ENCODE measurements around the gene PALM3.
"Not testable (repeated sequence)": the region's sequence is repeated elsewhere in the genome, so short reads cannot be mapped to it uniquely, and the experiment has no call there.

The PALM3 gene

GRCh38 chr19:14047866-14048265 lies 14.0 kb downstream of the PALM3 start:
- not testable (repeated sequence) for H3K4me3 ChIP-seq (ENCODE audit: low read length); H3K4me1 ChIP-seq (ENCODE audit: control insufficient read depth, insufficient read depth, low read length); DNase-seq (ENCODE audit: low read depth); H3K9ac ChIP-seq (ENCODE audit: low read length); H3K27me3 ChIP-seq (replicated peaks; ENCODE audit: control insufficient read depth, insufficient read depth, low read length); H3K9me3 ChIP-seq (ENCODE audit: control insufficient read depth, low read length); H3K36me3 ChIP-seq (ENCODE audit: control insufficient read depth, insufficient read depth, low read length, severe bottlenecking)

- not testable (repeated sequence) for H3K4me3 ChIP-seq (ENCODE audit: low read length); H3K4me1 ChIP-seq (ENCODE audit: control insufficient read depth, insufficient read depth, low read length); H3K36me3 ChIP-seq (ENCODE audit: control insufficient read depth, insufficient read depth, low read length, severe bottlenecking); H3K27me3 ChIP-seq (replicated peaks; ENCODE audit: control insufficient read depth, insufficient read depth, low read length); H3K9me3 ChIP-seq (ENCODE audit: control insufficient read depth, low read length); H3K9ac ChIP-seq (ENCODE audit: low read length)
- DNase-seq (ENCODE audit: low read depth), result peak; percentile 88
Measured at GRCh38 chr19:14042659-14043608, 18.9 kb downstream of the PALM3 start.

DNA sequence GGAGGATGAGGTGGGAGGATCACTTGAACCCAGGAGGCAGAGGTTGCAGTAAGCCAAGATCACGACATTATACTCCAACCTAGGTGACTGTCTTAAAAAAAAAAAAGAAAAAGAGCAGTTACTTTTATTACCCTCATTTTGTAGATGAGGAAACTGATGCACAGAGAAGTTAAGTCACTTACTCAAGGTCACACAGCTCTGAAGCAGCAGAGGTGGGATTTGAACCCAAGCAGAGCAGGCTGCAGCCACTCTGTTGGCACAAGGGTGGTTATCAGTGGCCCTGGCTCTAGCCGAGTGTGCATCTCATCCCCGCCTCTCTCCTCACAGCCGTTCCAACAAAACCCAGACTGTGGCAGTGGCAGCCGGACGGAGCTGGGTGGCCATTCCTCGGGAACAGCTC lies 22.7 kb downstream of the PALM3 start:
- no peaks in the 10 kb centered on the region for H3K27me3 ChIP-seq (replicated peaks; ENCODE audit: control insufficient read depth, insufficient read depth, low read length)
- no peak overlapping the region for H3K4me3 ChIP-seq (ENCODE audit: low read length)
- no peaks in the 10 kb centered on the region for H3K4me1 ChIP-seq (ENCODE audit: control insufficient read depth, insufficient read depth, low read length)
- DNase-seq (ENCODE audit: low read depth), result no peak
- H3K9ac ChIP-seq (ENCODE audit: low read length), result no peak overlapping the region
- no peaks in the 10 kb centered on the region for H3K9me3 ChIP-seq (ENCODE audit: control insufficient read depth, low read length)
- H3K36me3 ChIP-seq (ENCODE audit: control insufficient read depth, insufficient read depth, low read length, severe bottlenecking), result no peaks in the 10 kb centered on the region

DNA sequence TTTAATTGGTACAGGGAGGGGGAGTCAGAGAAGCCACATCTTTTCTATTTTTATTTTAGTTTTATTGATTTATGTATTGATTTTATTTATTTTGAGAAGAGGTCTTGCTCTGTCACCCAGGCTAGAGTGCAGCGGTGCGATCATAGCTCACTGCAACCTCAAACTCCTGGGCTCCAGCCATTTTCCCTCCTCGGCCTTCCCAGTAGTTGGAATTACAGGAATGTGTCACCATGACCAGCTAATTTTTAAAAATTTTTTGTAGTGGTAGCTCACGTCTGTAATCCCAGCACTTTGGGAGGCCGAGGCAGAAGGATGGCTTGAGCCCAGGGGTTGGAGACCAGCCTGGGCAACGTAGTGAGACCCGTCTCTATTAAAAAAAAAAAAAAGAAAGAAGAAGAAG lies 26.2 kb downstream of the PALM3 start:
- DNase-seq (ENCODE audit: low read depth), result no peak
- Histone ChIP-seq H3K9ac (ENCODE audit: low read length) (no peak overlapping the region), H3K4me3 (ENCODE audit: low read length) (no peak overlapping the region), H3K27me3 (replicated peaks; ENCODE audit: control insufficient read depth, insufficient read depth, low read length) (peaks cover 10% of the 10 kb centered on the region), H3K9me3 (ENCODE audit: control insufficient read depth, low read length) (no peaks in the 10 kb centered on the region), H3K4me1 (ENCODE audit: control insufficient read depth, insufficient read depth, low read length) (peaks cover 7% of the 10 kb centered on the region), H3K36me3 (ENCODE audit: control insufficient read depth, insufficient read depth, low read length, severe bottlenecking) (no peaks in the 10 kb centered on the region)

DNA sequence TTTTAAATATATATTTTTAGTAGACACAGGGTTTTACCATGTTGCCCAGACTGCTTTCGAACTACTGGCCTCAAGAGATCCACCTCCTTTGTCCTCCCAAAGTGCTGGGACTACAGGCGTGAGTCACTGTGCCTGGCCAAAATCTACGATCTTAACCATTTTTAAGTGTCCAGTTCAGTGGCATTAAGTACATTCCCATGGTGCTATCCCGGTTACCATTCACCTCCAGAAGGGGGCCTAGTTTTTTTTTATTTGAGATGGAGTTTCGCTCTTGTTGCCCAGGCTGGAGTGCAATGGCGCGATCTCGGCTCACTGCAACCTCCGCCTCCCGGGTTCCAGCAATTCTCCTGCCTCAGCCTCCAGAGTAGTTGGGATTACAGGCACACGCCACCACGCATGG lies 26.7 kb downstream of the PALM3 start:
- not testable (repeated sequence) for H3K4me1 ChIP-seq (ENCODE audit: control insufficient read depth, insufficient read depth, low read length); H3K9ac ChIP-seq (ENCODE audit: low read length); H3K4me3 ChIP-seq (ENCODE audit: low read length); H3K9me3 ChIP-seq (ENCODE audit: control insufficient read depth, low read length); DNase-seq (ENCODE audit: low read depth); H3K36me3 ChIP-seq (ENCODE audit: control insufficient read depth, insufficient read depth, low read length, severe bottlenecking)
- peaks cover 14% of the 10 kb centered on the region for H3K27me3 ChIP-seq (replicated peaks; ENCODE audit: control insufficient read depth, insufficient read depth, low read length)

DNA sequence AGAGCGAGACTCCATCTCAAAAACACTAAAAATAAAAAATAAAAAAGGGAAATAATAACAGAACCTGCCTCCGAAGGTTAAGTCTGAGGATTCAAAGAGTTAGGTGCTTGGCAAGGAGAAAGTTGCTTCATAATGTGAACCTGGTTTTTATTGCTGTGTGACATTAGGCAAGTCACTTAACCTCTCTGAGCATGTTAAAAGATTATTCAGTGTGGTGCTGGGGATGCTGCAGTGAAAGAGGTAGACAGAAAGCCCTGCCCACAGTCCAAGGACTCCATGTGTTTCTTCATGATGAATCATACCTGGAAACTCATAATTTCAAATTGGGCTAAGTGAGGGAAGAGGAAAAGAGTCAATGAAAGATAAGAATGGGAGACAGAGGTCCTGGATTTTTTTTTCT lies 27.9 kb downstream of the PALM3 start:
- no peak overlapping the region for H3K4me3 ChIP-seq (ENCODE audit: low read length)
- peaks cover 18% of the 10 kb centered on the region for H3K27me3 ChIP-seq (replicated peaks; ENCODE audit: control insufficient read depth, insufficient read depth, low read length)
- H3K36me3 ChIP-seq (ENCODE audit: control insufficient read depth, insufficient read depth, low read length, severe bottlenecking), result no peaks in the 10 kb centered on the region
- no peak for DNase-seq (ENCODE audit: low read depth)
- no peak overlapping the region for H3K9ac ChIP-seq (ENCODE audit: low read length)
- H3K4me1 ChIP-seq (ENCODE audit: control insufficient read depth, insufficient read depth, low read length), result peaks cover 7% of the 10 kb centered on the region
- no peaks in the 10 kb centered on the region for H3K9me3 ChIP-seq (ENCODE audit: control insufficient read depth, low read length)

DNA sequence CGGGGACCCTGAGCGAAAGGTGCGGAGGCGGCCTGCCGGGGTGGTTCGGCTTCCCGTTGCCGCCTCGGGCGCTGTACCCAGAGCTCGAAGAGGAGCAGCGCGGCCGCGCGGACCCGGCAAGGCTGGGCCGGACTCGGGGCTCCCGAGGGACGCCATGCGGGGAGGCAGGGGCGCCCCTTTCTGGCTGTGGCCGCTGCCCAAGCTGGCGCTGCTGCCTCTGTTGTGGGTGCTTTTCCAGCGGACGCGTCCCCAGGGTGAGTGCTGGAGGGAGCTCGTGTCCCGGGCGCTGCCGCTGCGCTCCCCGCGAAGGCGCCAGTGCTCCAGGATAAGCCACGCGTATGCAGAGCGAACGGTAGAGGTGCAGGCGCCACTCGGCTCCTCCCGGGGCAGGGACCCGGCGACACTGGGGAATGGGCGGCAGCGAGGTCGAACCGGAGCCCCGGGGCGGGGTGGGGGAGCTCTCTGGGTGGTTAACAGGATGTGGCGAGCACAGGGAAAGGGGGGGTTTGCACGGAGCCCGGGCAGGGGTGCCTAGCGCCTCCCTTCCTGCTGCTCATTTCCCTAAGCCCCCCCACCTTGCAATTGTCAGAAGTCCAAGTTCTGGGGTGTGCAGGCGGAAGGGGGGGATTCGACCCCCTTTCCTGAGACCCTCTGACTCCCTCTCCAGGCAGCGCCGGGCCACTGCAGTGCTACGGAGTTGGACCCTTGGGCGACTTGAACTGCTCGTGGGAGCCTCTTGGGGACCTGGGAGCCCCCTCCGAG lies 30.0 kb downstream of the PALM3 start, which contains the start of gene IL27RA:
Gene IL27RA (plus strand): TSS at position 44 of the 762 bp plus-strand sequence. CDS start 111 bp downstream, at position 155.
- Histone ChIP-seq H3K4me3 (ENCODE audit: low read length) (peak within 1 kb of the TSS; percentile 72), H3K36me3 (ENCODE audit: control insufficient read depth, insufficient read depth, low read length, severe bottlenecking) (no peaks in the 10 kb centered on the region), H3K27me3 (replicated peaks; ENCODE audit: control insufficient read depth, insufficient read depth, low read length) (peaks cover 27% of the 10 kb centered on the region), H3K9ac (ENCODE audit: low read length) (peak within 1 kb of the TSS; percentile 12), H3K4me1 (ENCODE audit: control insufficient read depth, insufficient read depth, low read length) (peaks cover 7% of the 10 kb centered on the region), H3K9me3 (ENCODE audit: control insufficient read depth, low read length) (no peaks in the 10 kb centered on the region)
- DNase-seq (ENCODE audit: low read depth), result peak; percentile 75

- H3K36me3 ChIP-seq (ENCODE audit: control insufficient read depth, insufficient read depth, low read length, severe bottlenecking), result no peaks in the 10 kb centered on the region
- no peak overlapping the region for H3K9ac ChIP-seq (ENCODE audit: low read length)
- H3K4me3 ChIP-seq (ENCODE audit: low read length), result peak overlapping the region; percentile 72
- no peaks in the 10 kb centered on the region for H3K9me3 ChIP-seq (ENCODE audit: control insufficient read depth, low read length)
- H3K4me1 ChIP-seq (ENCODE audit: control insufficient read depth, insufficient read depth, low read length), result peaks cover 7% of the 10 kb centered on the region
- no peak for DNase-seq (ENCODE audit: low read depth)
- H3K27me3 ChIP-seq (replicated peaks; ENCODE audit: control insufficient read depth, insufficient read depth, low read length), result peaks cover 27% of the 10 kb centered on the region
Measured at GRCh38 chr19:14030997-14031718, 30.7 kb downstream of the PALM3 start.

GRCh38 chr19:14028901-14029300 lies 33.0 kb downstream of the PALM3 start:
- Histone ChIP-seq H3K27me3 (replicated peaks; ENCODE audit: control insufficient read depth, insufficient read depth, low read length) (peaks cover 27% of the 10 kb centered on the region), H3K4me3 (ENCODE audit: low read length) (no peak overlapping the region), H3K9ac (ENCODE audit: low read length) (no peak overlapping the region), H3K36me3 (ENCODE audit: control insufficient read depth, insufficient read depth, low read length, severe bottlenecking) (no peaks in the 10 kb centered on the region), H3K4me1 (ENCODE audit: control insufficient read depth, insufficient read depth, low read length) (peaks cover 7% of the 10 kb centered on the region), H3K9me3 (ENCODE audit: control insufficient read depth, low read length) (no peaks in the 10 kb centered on the region)
- DNase-seq (ENCODE audit: low read depth), result no peak

- H3K9ac ChIP-seq (ENCODE audit: low read length), result no peak within 1 kb of the TSS
- H3K9me3 ChIP-seq (ENCODE audit: control insufficient read depth, low read length), result no peaks in the 10 kb centered on the region
- H3K4me1 ChIP-seq (ENCODE audit: control insufficient read depth, insufficient read depth, low read length), result peaks cover 7% of the 10 kb centered on the region
- DNase-seq (ENCODE audit: low read depth), result no peak
- H3K4me3 ChIP-seq (ENCODE audit: low read length), result no peak within 1 kb of the TSS
- H3K27me3 ChIP-seq (replicated peaks; ENCODE audit: control insufficient read depth, insufficient read depth, low read length), result peaks cover 27% of the 10 kb centered on the region
- no peaks in the 10 kb centered on the region for H3K36me3 ChIP-seq (ENCODE audit: control insufficient read depth, insufficient read depth, low read length, severe bottlenecking)
Measured at GRCh38 chr19:14027856-14028450, 33.9 kb downstream of the PALM3 start, which contains the start of gene RLN3. RLN3 (plus strand) TSS chr19:14028148; CDS start chr19:14028205, 57 bp downstream.

All from adipocyte (in vitro differentiated cells).